SK-N-SH (cell line): ENCODE results near the gene OR13C5. TPM values are rescaled to one million over a fixed set of nuclear protein-coding genes. Genes with fewer than 3 reads are reported as not detected.

Experiments used
- polyA plus RNA-seq, 3 experiments: library from polyadenylated mRNA; depleted of rRNA; stranded (reverse); fragments of >200 nt; gene quantifications; 2 replicates each; pipeline ENCODE4 v1.2.3, GENCODE V29; 2012

The OR13C5 gene
- polyA plus RNA-seq, 1 of the 3 experiments (the other 2 are of a cell fraction), result not detected

Other genes starting within 250 kb of the OR13C5 start
- gene OR13F1, start 95.2 kb downstream of the OR13C5 start, polyA plus RNA-seq (2012; rRNA removed), result not detected in 2 replicates
- gene OR13C4, start 72.2 kb downstream of the OR13C5 start, polyA plus RNA-seq (2012; rRNA removed), result not detected in 2 replicates
- gene OR13C3, start 62.6 kb downstream of the OR13C5 start, polyA plus RNA-seq (2012; rRNA removed), result not detected in 2 replicates
- gene OR13C8, start 30.2 kb downstream of the OR13C5 start, polyA plus RNA-seq (2012; rRNA removed), result not detected in 2 replicates
- gene OR13C2, start 6.2 kb upstream of the OR13C5 start, polyA plus RNA-seq (2012; rRNA removed), result not detected in 2 replicates
- gene OR13C9, start 18.8 kb upstream of the OR13C5 start, polyA plus RNA-seq (2012; rRNA removed), result not detected in 2 replicates
- not detected in 2 replicates for gene OR13D1, start 95.1 kb upstream of the OR13C5 start, polyA plus RNA-seq (2012; rRNA removed)
- gene NIPSNAP3A, start 148.3 kb upstream of the OR13C5 start, polyA plus RNA-seq (2012; rRNA removed), result 29.2 and 48.9 TPM in 2 replicates
- 1.4 and 2.4 TPM in 2 replicates for gene NIPSNAP3B, start 164.7 kb upstream of the OR13C5 start, polyA plus RNA-seq (2012; rRNA removed)